GM21526 (cell line): ENCODE data around the gene BSN.
"Not testable (repeated sequence)": the region's sequence is repeated elsewhere in the genome, so short reads cannot be mapped to it uniquely, and the experiment has no call there.

Source experiments
- ATAC-seq: cut with Tn5 transposase; IDR thresholded peaks from one replicate; pipeline ENCODE4 v1.9.1; 2021; ENCODE audit warnings: moderate library complexity; ENCODE audit not compliant: unreplicated experiment, low FRiP score

Gene BSN

DNA sequence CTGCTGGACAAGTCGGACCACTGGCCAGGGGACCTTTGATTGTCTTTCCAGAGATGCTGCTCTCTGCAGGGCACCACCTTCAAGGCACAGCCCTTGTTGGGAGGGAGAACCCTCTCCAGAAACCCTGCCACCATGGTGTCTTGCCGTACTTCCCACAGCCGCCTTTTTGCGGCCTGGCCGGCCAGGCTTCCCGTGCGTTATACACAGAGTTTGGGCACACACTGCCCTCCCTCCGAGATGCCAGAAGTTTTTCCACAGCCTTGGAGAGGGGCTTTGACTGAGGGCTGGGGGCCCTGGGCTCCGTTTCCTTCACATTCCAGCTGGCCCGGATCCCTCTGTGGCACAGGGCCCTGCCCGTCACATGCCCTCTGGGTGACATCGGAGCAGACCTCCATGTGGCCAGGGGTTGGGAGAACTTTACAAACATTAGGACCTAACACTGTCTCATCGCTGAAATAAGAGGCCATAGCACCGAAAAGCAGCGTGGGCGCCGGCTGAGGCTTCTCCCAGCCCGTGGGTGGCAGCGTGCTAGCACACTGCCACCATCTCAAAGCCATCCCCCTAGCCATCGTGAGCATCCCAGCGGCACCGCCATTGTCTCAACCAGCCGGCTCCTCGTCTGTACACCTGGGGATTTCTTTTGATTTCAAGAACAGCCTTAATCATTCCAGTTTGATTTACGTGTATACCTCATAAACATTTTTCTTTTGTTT is 113.6 kb downstream of the BSN start:
- ATAC-seq, result no peak

DNA sequence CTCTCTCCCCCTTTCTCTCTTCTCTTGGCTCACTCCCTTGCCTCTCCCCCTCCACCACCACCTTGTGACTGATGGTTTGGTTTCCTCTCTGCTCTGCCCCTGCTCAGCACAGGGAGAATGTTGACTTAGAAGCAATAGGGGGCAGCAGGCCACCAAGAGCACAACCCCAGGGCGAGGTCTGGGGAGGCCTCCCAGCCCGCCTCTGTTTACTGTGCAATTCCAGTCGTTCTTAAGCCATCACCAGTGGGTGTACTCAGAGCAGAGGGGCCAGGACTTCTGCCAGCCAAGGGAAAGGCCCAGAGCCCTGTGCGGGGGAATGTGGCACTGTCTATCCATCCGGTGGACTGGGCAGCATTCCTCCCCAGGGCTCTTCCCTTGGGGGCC is 114.1 kb downstream of the BSN start:
- no peak for ATAC-seq

DNA sequence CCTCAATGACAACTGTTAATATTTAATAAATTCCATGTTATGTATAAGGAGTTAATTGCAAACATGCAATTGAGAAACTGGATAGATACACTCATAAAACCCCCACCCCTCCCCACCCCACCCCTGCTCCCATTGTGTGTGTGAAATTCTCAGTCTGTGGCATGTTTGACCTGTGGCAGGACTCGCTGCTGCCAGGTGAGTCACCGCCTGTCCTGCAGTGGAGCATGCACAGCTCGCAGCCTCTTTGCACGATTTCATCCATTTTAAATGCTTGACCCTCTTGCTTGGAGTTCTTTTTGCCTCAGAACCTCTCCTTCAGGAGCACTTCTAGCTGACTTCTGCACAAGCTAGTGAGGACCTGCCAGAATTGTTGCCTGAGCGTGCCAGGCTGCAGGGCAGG is 114.6 kb downstream of the BSN start:
- ATAC-seq, result no peak

DNA sequence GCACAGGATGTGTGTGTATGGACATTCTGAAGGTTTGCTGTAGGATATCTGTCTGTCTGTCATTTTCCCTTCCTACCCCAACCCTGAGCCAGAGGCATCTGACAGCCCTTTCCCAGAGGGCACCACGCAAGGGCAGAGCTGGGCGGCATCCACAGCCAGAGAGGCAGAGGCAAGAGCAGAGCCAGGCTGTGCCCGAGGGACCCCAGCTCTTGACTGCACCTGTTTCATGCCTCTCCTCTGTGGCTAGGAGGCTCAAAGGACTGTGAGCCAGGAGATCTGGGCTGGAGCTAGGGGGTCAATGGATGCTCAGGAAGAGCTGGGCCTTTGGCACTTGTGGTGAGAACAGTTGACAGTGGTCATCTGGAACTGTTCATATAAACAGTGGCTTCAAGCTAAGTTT is 115.1 kb downstream of the BSN start:
- no peak for ATAC-seq

DNA sequence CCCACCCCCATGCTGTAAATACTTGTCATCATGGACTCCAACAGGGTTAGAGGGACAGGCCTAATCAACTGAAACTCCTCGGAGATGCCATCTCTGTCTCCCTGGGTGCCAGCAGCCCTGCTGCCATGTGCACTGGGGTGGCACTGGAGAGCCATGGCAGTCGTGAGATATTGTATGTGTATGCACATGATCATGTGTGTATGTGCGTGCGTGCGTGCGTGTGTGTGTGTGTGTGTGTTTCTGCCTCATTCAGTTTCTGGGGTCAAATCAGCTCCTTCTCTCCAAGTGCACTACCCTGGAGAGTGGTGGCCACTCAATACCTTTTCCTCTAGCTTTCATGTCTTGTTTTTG is 116.6 kb downstream of the BSN start:
- ATAC-seq, result no peak

DNA sequence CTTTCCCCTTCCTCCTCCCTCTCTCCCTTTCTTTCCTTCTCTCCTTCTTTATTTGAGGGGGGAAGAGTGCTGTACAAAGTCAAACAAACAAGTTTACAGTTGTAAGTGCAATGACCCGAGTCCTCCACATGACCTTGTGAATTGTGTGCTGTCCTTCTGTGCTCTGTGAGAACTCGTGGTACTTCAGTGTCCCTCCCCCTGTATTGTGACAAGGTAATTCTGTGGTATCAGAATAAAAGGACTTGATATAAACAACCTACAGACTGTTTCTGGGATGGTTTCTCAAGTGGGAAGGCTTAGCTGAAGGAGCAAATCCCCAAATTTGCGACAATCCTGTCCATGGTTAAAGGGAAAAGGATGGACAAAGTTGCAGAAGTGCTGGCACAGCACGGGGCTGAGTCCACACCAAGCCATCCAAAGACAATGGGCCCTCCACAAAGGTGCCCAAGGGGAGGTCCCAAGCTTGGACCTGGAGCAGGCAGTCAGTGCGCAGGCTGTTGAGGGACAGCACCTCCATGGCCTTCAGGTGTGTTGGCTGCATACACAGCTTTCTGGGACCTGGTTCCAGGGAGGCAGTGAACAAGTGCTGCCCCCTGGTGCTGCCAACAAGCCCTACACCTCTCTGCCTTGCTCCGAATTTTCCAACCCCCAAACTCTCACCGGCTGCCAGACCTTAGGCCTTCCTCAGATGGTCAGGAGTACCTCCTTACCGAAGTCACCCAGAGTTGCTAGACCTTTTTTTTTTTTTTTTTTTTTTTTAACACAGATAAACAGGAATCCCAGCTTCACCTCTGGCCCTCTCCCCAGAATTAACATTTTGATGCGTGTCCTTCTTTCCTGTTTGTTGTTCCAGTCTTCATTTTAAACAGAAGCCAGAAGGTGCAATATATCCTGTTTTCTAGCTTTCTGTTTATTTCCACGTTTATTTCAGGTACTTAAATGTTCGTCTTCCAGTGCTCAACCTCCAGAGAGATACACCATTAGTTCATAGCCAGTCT is 117.3 kb downstream of the BSN start:
- no peak for ATAC-seq

DNA sequence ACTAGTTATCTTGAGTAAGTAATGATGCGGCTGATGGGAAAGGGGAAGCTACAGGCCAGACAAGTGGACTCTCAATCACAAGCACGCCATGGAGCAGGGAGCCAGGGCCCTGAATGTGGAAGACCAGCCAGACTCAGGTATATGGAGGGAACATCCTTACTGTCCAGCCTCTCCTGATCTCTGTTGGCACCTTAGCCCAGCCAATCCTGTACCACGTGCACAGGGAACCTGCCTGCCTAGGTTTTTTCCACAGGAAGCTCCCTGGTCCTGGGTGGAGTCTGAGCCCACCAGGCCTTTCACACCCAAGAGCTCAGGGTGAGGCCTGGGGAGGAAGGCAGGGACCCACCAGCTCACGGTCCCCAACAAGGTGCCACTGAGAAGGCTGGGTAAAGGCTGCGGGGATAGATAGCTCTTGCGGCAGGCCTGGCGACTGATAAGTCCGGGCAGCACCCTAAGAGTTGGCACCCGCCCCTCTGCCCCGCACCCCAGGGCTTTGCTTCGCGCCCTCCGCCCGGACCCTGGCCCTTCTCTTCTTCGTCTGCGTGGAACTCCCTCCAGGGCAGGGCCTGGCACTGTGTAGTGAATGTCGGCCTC is 118.9 kb downstream of the BSN start:
- peak; percentile 1 for ATAC-seq

DNA sequence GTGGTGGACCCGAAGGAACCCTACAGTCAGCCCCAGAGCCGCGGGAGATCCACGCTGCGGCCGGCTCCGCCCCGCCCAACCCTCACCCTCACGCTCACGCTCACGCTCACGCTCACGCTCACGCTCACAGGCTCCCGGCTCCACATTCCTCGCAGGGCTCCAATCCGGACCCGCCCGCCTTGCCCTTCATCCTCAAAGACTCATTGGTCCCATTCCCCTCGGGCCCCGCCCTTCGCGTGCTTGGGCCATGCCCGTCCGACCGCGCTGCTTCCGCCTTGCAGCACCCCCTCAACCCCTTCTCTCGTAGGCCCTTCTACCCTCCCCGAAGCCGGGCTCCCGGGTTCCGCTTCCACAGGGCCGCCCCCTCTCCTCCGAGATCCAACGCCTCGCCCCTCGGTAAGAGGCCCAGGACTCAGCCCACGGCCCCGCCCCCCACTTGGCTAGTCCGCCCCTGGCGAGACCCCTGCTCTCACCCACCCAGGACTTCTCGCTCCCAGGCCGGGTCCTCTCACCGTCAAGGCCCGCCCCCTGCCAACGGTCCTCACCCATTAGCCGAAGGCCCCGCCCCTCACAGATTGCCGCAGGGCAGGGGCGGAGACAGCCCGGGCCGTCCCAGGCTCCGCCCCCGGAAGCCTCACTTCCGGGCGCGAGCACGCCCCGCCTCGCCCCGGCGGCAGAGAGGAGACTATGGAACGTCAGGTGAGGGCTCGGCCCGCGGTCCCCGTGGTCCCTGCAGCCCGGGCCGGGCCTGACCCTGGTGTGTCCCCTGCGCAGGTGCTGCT is 119.6 kb downstream of the BSN start, which contains the start of gene APEH:
TSS of gene APEH (plus strand) at position 637 of the 782 bp plus-strand sequence. CDS start at position 688, 51 bp downstream.
- ATAC-seq, result peak; percentile 68

DNA sequence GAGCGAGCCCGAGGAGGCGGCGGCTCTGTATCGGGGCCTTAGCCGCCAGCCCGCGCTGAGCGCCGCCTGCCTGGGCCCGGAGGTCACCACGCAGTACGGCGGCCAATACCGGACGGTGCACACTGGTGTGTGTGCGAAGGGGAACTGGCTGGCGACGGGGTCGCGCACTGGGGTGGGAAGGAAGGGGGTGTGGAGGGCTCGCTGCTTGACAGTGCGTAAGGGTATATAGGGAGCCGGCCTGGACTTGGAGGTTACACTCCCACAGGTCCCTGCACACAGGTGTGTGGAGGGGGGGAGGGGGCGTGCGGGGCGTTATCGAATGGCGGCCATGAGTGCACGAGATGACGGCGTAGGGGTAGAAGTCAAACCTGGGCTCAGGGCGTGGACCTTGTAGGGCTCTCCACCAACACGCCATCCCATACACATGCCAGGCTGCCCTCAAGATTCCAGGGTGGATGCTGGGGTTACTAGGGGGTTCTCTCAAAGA is 120.3 kb downstream of the BSN start:
- ATAC-seq, result peak; percentile 31

DNA sequence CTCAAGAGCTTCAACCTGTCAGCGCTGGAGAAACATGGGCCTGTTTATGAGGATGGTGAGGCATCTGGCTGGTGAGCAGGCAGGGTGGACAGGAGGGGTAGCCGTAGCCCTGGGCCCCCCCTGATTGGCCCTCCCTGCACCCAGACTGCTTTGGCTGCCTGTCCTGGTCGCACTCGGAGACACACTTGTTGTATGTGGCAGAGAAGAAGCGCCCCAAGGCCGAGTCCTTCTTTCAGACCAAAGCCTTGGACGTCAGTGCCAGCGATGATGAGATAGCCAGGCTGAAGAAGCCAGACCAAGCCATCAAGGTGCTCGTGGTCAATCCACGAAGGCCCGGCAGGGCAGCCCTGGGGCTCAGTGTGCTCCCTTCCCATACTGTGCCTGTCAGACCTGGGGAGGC is 121.6 kb downstream of the BSN start:
- ATAC-seq, result no peak

DNA sequence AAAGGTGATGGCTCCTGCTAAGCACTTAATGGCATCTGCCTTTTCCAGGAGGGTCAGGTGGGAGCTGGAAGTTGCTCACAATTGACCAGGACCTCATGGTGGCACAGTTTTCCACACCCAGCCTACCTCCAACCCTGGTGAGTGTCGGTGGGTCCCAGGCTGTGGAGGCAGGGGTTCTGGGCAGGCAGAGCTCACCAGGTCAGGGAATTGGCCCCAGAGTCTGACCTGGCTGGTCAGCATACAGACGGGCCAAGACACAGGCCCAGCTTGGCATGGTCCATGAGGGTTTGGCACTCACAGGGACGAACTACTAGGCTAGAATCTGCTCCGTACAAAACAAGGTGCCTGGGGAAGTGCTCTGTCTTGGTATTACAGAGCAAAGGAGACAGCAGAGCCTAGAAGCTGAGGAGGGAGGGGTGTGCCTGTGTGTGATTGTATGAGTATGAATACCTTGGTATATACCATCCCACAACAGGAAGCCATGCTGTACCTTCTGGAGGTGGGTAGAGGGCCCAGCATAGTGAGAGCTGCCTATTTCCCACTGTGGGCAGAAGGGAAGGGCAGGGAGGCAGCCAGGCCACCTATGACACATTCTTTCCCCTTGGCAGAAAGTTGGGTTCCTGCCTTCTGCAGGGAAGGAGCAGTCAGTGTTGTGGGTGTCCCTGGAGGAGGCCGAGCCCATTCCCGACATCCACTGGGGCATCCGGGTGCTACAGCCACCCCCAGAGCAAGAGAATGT is 126.4 kb downstream of the BSN start:
- no peak for ATAC-seq

DNA sequence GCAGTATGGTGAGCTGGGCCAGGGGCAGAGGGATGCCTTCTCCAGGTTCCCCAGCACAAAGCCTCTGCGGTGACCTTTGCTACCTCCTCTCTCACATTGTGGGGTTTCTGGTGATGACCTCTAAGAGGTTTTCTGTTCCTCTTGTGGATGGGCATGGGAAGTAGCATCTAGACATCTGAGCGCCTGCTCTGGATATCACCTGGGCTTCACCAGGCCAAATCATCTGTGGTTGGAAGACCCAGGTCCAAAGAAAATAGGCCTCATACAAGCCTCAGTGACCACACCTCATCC is 126.9 kb downstream of the BSN start:
- no peak for ATAC-seq

DNA sequence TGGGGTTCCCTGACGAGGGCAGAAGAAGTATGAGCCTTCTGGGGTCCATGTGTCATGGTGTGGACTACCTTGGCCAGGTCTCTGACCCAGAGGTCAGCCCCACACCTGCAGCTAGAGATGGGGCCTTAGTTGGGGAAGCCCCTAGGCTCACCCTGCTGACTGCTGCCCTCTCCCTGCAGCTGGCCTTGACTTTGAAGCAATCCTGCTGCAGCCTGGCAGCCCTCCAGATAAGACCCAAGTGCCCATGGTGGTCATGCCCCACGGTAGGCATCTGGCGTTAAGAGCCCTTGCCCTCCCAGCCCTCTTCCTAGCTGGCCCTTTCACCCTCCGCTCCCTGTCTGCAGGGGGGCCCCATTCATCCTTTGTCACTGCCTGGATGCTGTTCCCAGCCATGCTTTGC is 127.3 kb downstream of the BSN start:
- no peak for ATAC-seq

DNA sequence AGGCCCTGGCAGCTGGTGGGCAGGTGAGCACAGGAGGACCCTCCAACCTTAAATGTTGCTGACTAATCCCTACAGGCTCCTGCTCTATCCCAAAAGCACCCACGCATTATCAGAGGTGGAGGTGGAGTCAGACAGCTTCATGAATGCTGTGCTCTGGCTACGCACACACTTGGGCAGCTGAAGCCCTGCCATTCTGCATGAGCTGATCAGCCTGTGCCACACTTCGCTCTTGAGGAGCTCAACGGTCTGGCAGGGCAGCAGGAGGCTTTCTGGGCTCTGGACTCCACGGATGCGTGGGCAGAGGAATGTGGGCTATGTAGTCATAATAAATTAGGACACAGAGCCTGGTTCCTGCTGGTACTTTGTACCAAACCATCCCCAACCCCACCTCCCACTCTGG is 128.9 kb downstream of the BSN start:
- no peak for ATAC-seq

DNA sequence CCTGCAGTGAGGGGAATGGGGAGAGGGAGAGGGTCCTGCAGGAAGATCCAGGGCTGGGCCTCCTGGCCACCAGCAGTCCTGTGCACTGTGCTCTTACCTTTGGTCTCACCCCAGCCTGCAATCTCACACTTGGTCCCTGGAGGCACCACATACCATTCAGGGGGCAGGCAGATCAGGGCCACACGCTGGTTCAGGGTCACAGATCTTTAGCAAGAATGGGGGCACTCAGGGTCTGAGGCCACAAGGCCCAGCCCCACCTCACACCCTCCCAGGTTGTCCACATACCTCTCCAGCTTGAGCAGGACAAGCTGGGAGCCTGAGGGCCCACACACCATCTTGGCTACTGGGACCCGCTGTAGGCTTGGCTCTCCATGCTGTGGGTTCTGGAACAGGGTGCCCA is 130.2 kb downstream of the BSN start:
- not testable (repeated sequence) for ATAC-seq

DNA sequence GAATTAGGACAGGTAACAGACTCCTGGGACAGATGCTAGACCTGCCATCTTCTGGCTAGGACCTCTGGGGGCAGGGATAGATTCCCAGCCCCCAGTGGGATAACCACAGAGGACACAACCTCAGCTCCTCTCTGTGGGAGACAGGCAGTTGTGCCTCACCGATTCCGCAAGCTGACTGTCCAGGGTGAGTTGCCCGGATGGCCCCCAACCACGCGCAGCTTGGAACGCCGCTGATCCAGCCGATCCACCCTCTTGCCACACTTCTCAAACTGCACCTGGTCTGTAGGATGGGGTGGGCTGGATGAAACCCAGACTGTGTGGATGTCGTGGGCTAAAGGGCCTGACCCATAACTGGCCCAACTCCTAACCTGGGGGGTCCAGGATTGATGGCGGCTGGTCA is 130.8 kb downstream of the BSN start:
- ATAC-seq, result not testable (repeated sequence)

DNA sequence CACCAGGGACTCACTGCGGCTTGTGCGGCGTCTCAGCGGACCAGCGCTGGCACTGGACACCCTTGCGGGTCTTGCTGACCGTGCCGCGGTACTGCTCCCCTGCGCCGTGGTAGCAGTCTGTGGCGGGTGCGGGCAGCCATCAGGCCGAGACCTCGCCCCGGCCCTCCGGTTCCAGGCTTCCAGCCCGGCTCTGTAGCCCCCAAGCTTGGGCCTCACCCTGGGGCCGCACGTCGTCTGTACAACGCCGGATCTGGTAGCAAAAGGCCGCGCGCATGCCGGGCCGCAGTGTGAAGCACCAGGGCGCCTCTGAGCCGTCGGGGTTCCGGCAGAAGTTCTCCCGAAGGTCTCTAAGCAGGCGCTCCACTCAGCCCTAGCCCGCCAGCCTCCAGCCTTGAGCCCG is 131.6 kb downstream of the BSN start:
- ATAC-seq, result not testable (repeated sequence)

DNA sequence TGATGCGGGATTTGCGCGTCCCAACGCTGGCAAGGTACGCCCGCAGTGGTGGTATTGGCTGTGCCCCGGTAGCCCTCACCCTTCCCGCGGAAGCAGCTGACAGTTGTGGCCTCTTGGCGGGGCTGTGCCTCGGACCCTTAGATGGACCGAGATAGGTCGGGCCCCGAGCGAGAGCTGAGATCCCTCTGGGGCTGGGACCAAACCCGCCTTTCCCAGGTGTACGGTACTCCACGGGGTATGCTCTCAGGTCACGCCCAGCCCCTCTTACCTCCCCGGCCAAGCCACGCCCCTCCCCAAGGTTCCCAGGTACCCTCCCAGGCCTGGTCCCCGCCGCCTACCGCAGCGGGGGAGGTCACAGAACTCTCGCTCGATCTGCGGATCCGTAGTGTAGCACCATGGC is 132.1 kb downstream of the BSN start:
- ATAC-seq, result not testable (repeated sequence)

DNA sequence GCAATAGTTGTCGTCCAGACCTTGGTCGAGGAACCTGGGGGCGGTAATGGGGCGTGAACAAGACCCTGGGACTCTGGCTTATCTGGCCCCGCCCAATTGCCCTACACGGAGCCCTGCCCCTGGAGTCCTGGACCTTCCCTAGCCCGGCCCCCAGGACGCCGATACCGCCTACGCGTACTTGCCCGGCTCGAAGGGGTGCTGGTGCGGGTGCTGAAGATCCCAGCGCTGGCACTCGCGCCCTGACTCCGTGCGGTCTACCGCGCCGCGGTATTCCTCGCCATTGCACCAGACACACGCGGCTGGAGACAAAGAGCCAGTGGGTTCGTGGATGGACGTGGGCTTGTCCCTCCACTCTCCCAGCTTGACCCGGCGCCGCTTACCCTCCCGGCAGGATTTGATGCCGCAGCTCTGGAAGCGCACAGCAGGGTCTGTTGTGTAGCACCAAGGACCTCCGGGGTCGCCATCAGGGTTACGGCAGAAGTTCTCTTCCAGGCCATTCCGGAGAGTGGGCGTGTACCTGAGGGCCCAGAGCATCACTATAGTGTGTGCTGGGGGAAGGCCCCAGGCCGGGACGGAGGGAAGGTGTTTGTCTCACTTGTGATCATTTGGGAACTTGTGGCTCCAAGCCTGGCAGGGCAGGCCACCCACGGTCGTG is 132.6 kb downstream of the BSN start:
- not testable (repeated sequence) for ATAC-seq
